GM21528 (cell line): ENCODE measurements around the gene PDE6C.

Source experiments
- ATAC-seq: cut with Tn5 transposase; IDR thresholded peaks from one replicate; pipeline ENCODE4 v1.9.1; 2021; ENCODE audit warnings: mild to moderate bottlenecking, moderate library complexity; ENCODE audit not compliant: unreplicated experiment, low FRiP score

PDE6C gene

GRCh38 chr10:93628858-93629257 lies 16.5 kb downstream of the PDE6C start:
- no peak for ATAC-seq

DNA sequence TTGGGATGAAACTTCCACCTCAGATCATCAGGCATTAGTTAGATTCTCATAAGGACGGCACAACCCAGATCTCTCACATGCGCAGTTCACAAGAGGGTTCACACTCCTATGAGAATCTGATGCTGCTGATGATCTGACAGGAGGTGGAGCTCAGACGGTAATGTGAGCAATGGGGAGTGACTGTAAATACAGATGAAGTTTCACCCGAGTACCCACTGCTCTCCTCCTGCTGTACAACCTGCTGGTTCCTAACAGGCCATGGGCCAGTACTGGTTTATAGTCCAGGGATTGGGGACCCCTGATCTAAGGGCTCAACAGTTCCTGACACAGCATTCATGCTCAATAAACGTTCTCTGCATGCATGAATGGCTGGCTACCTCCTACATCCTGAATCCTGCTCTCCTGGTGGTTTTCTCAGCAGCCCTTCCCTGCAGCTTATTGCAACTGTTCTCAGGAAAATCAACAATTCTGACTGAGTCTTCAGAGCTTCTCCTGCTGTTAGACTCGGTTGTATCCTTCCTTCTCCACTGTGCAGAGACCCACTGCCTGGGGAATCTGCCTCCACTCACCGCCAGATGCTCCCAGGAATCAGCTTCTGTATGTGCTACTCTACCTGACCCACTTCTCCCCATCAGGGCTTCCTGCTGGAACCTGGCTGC lies 17.4 kb downstream of the PDE6C start:
- no peak for ATAC-seq

GRCh38 chr10:93630625-93631557 lies 18.6 kb downstream of the PDE6C start:
- ATAC-seq: no peak

GRCh38 chr10:93639791-93640190 lies 27.5 kb downstream of the PDE6C start:
- no peak for ATAC-seq

- no peak for ATAC-seq
These were observed 40.5 kb downstream of the PDE6C start for GRCh38 chr10:93652857-93653256.

DNA sequence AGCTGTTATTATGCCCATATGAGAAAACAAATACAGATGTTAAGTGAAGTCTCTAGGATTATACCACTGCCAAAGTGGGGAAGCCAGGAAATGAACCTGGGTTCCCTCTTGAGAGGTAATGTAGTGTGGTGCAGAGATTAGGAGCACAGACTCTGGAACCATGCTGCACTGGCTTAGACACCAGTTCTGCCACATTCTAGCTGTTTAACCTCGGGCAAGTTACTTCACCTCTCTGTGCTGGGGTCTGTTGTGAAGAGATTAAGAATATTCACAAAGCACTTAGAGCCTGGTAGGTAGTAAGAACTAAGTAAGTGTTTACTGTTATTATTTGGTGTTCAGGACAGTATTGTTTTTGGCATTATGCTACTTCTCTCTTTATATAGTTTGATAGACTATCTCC lies 41.9 kb downstream of the PDE6C start:
- no peak for ATAC-seq

DNA sequence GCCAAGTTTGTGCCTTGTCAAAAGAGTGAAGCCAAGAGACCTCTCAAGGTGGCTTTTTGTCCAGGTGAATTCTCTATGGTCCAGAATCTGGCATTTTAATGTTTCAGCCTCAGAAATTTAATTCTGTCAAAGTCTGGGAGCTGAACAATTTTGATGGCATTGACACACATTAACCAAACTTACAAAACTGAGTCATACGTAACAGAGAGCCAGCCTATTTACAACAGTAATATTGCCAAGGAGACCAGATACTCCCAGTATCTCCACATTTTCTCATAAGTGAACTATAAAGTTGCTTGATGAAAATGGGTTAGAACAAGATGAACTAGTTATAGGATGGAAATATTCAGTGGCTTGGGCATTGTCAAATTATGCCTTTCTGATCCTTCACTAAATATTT lies 43.8 kb downstream of the PDE6C start:
- no peak for ATAC-seq

GRCh38 chr10:93657757-93658156 lies 45.4 kb downstream of the PDE6C start:
- ATAC-seq: no peak

GRCh38 chr10:93666030-93666429 lies 53.7 kb downstream of the PDE6C start:
- ATAC-seq: no peak

- no peak for ATAC-seq
These were observed 55.5 kb downstream of the PDE6C start for GRCh38 chr10:93667795-93668194.

GRCh38 chr10:93670372-93670771 lies 58.0 kb downstream of the PDE6C start:
- no peak for ATAC-seq

- no peak for ATAC-seq
These were observed 58.7 kb downstream of the PDE6C start for GRCh38 chr10:93671042-93671441.

GRCh38 chr10:93672022-93672678 lies 59.8 kb downstream of the PDE6C start:
- no peak for ATAC-seq

GRCh38 chr10:93672890-93673289 lies 60.6 kb downstream of the PDE6C start:
- ATAC-seq: no peak

GRCh38 chr10:93673791-93674190 lies 61.5 kb downstream of the PDE6C start:
- ATAC-seq: no peak

- ATAC-seq: no peak
These were observed 66.0 kb downstream of the PDE6C start for GRCh38 chr10:93678386-93678785.

GRCh38 chr10:93678805-93679587 lies 66.7 kb downstream of the PDE6C start:
- ATAC-seq: no peak

DNA sequence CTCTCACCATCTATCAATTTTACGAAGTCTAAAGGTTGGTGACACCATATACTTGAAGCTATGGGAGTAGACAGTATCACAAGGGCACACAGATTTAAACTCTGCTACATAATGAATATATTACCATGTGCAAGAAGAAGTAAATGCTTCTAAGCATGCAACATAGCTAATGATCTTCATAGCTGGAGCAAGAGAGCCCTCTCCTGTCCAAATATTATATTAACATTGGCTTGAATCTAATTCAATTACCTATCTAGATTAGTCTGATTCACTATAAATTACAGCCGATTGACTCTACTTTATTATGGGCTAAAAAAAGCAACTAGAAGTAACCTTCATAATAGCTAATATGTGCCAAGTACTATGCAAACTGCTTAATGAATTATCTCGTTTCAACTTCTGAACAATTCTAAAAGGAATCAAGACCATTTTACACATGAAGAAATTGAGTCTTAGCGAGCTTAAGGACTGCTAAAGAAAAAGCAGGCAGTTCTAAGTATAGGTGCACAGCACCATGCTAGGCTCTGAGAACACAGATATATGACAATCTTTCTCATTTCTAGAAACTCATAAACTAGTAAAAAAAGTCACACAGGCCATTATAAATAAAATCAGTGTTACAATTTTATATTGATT lies 68.2 kb downstream of the PDE6C start:
- no peak for ATAC-seq

GRCh38 chr10:93687737-93688136 lies 75.4 kb downstream of the PDE6C start:
- ATAC-seq: no peak

- no peak for ATAC-seq
These were observed 83.4 kb downstream of the PDE6C start for GRCh38 chr10:93695740-93696139.
